Cardiac fibroblast (primary cell): ENCODE data around the gene GSTA5.
"Not testable (repeated sequence)": the region's sequence is repeated elsewhere in the genome, so short reads cannot be mapped to it uniquely, and the experiment has no call there.

Experiments used
- DNase-seq, 2 donors: peaks; one replicate each; pipeline versions ENCODE4 v3.0.0 to v3.0.0-alpha.2; 2010; ENCODE audit warnings: low read depth in 2 of 2
- H3K4me3 ChIP-seq, 2 donors: replicated peaks in 1 of 2; 1 replicate in 1 of 2; 2 replicates in 1 of 2; pipeline ENCODE4 v1.5.1; 2011; ENCODE audit warnings: low read depth in 2 of 2, low read length in 2 of 2, mild to moderate bottlenecking in 2 of 2, moderate library complexity in 1 of 2
- TF ChIP-seq, protein P1 (sequence below): IDR thresholded peaks from one replicate; pipeline ENCODE4 v1.5.1; 2011; ENCODE audit warnings: low read depth, mild to moderate bottlenecking, low read length, inconsistent platforms

The GSTA5 gene

DNA sequence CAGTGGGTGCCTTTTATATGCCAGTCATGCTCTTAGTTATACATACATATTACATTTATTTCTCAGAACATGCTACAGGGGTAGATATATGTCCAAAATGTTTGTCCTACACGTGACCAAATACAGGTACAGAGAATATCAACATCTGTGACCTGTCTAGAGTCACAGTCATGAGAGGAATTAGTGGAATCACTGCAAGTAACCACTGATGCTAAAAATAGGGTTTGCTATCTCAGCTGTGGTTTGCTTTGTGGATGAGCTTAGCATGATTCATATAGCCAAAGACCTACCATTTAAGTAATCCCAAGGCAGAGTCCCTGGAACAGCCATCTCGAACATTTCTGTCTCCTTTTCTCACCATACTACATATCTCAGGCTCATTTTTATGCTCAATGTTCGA, 36.6 kb upstream of the GSTA5 start:
- TF ChIP-seq, protein P1, sequence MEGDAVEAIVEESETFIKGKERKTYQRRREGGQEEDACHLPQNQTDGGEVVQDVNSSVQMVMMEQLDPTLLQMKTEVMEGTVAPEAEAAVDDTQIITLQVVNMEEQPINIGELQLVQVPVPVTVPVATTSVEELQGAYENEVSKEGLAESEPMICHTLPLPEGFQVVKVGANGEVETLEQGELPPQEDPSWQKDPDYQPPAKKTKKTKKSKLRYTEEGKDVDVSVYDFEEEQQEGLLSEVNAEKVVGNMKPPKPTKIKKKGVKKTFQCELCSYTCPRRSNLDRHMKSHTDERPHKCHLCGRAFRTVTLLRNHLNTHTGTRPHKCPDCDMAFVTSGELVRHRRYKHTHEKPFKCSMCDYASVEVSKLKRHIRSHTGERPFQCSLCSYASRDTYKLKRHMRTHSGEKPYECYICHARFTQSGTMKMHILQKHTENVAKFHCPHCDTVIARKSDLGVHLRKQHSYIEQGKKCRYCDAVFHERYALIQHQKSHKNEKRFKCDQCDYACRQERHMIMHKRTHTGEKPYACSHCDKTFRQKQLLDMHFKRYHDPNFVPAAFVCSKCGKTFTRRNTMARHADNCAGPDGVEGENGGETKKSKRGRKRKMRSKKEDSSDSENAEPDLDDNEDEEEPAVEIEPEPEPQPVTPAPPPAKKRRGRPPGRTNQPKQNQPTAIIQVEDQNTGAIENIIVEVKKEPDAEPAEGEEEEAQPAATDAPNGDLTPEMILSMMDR: no peak
- H3K4me3 ChIP-seq: no peak overlapping the region
- peak; percentile 78 to 91 for DNase-seq

DNA sequence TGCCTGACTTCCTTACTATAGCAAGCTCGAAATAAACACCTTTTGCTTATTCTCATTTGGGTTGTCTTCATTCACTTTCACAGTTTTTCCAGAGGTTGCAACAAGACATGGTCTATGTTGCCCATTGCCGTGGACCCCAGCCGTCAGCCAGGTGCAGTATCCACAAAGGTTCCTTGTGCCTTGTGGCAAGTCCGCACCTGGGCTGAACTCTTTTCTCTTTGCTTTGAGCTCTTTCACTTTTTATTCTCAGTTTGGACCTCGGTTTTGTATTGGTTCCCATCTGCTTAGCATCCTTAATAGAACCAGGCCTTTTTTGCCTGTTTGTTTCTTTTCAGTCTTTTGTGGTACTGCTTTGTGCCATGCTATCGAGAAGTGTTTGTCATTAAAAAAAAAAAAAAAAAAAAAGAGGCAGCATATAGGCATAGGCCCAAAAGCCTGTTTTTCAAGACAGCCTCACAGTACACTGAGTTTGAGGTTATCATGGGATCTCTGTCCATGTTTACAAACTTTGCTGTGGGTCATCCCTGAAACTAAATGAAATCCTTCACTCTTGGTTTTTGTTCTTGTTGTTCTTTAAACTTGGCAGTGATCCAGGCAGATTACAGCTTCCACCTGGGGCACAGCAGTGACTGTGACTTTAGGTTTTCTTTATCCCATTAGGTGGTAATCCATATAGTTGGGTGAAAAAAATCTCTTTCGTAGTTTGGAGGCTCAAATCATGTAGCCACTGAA, 35.6 kb upstream of the GSTA5 start:
- DNase-seq: peak in 1 of 2 donors; percentile 3
- H3K4me3 ChIP-seq: no peak overlapping the region
- TF ChIP-seq, protein P1: no peak

GRCh38 chr6:52872031-52872430, 31.4 kb upstream of the GSTA5 start:
- no peak overlapping the region for H3K4me3 ChIP-seq
- no peak for DNase-seq
- TF ChIP-seq, protein P1: no peak

DNA sequence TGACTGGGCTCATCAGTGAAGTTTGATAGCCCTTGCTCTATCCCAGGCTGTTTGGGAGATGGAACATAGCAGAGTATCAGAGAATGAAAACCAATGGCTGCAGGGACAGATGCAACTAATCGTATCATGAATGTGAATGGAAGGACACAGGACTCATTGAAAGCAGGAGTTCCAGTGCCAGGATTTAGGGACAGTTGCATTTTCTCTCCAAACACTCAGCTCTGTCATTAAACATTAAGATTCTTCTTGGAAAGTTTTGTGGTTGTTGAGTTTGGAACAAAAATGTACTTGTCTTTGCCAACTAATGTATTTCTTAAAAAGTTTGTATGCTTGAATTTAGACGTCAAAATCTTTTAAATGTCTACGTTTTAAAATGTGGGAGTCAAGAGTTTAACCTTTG, 31.0 kb upstream of the GSTA5 start:
- TF ChIP-seq, protein P1: no peak
- no peak for DNase-seq
- no peak overlapping the region for H3K4me3 ChIP-seq

DNA sequence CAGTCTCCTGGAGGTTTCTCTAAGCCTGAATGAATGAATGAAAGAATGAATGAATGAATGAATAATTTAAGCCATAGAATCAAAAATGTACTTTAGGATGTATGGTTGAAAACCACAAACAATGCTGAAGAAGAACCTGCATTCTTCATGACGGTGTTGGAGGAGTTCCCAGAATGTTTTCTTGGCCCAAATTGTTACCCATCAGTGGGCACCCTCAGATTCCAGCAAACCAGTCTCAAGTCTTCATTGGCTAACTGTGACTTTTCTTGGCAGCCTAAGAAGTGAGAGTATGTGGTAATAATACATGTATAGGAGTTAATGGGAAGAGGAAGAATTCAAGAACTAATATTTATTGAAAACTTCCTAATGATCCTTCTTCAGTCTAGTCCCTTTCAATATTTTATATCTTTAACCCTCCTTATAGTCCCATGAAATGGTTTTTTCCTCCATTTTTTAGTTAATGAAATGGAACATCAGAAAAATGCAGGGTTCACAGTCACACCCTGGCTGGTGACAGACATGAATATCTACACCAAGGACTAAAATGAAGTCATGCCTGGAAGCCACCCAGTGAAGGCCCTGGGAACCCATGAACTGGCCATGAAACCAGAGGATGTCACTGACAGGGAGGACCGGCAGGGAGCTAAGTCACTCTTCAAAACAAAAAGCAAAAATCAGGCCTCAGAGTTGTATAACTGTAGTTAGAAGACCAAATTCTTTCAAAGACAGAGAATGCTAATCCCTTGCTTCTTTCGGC, 29.9 kb upstream of the GSTA5 start:
- DNase-seq: peak in 1 of 2 donors; percentile 68

GRCh38 chr6:52868899-52869298, 28.3 kb upstream of the GSTA5 start:
- not testable (repeated sequence) for DNase-seq, H3K4me3 ChIP-seq

More for the DNA sequence above, 29.9 kb upstream of the GSTA5 start:
- not testable (repeated sequence) for H3K4me3 ChIP-seq

DNA sequence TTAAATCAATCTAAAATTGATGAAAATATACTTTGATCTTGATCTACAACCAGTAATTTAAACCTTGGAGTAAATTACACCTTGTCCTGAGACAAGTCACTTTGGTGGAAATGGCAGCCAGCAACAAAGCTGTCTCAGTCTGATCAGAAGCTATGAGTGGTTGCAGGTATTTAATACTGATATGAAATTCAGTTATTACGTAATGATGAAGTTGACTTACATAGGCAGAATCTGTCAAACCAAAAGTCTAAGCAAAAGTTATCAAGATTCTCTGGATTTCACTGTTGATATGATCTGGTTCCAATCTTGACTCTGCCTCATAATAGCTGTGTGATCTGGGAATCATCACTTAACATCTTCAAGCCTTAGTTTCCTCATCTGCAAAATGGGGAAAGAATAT, 27.6 kb upstream of the GSTA5 start:
- no peak for DNase-seq
- TF ChIP-seq, protein P1: no peak
- no peak overlapping the region for H3K4me3 ChIP-seq

DNA sequence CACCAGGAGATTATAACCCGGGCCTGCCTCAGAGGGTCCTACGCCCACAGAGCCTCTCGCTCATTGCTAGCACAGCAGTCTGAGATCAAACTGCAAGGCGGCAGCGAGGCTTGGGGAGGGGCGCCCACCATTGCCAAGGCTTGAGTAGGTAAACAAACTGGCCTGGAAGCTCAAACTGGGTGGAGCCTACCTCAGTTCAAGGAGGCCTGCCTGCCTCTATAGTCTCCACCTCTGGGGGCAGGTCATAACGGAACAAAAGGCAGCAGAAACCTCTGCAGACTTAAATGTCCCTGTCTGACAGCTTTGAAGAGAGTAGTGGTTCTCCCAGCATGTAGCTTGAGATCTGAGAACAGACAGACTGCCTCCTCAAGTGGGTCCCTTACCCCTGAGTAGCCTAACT, 20.5 kb upstream of the GSTA5 start:
- not testable (repeated sequence) for DNase-seq, H3K4me3 ChIP-seq
